IPS DF 4.7 (cell line): ENCODE results near the gene DNAH14.

Experiments
- DNase-seq: peaks from one replicate; pipeline ENCODE4 v3.0.0-alpha.2; 2013; ENCODE audit warnings: low spot score; ENCODE audit errors: extremely low read depth

The DNAH14 gene

DNA sequence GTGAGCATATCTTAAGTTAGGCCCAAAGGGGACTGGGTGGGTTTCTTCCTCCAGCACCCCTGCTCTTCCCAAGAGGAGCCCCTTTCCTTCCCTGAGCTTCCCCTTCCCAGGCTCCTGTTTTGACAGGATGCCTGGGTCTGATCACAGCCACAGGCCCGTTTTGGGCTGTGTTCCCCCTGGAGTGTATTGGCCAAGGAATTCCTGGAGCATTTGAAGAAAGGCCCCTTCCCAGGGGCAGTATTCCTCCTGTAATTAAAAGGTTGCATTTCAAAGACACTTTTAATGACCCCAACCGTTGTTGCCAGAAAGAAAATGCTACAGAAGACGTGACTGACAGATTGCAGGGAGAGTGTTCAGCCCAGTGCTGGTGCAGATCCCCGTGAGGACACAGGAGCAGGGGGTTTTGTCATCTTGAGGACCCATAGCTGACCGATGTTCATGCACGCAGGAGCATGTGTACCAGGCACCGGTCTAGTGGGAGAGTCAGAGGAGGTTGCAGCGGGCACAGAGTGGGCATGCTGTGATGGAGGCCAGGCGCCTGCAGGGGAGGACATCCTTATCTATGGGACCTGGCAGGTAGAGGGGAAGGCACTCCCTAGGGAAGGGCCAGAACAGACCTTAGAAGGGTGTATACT is 517.6 kb downstream of the DNAH14 start:
- no peak for DNase-seq

DNA sequence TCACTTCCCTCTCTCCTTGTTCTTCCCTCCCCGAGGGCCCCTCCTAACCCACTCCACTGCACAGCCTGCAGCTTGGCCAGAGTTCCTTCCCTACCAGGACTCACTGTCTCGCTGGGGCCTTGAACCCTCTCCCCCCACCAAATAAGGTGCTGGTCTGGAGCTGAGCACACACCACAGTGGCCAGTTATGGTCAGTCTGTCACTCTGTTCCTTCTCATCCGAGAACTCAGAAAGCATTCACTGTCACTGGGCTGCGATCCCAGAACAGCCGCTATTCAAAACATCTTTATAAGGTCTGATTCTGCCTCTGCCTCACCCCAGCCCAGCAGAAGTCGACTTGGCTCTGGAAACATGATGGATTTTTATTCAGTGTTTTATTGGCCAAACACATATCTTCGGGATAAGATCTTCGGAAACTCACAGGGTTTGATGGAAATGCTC is 518.2 kb downstream of the DNAH14 start:
- no peak for DNase-seq

DNA sequence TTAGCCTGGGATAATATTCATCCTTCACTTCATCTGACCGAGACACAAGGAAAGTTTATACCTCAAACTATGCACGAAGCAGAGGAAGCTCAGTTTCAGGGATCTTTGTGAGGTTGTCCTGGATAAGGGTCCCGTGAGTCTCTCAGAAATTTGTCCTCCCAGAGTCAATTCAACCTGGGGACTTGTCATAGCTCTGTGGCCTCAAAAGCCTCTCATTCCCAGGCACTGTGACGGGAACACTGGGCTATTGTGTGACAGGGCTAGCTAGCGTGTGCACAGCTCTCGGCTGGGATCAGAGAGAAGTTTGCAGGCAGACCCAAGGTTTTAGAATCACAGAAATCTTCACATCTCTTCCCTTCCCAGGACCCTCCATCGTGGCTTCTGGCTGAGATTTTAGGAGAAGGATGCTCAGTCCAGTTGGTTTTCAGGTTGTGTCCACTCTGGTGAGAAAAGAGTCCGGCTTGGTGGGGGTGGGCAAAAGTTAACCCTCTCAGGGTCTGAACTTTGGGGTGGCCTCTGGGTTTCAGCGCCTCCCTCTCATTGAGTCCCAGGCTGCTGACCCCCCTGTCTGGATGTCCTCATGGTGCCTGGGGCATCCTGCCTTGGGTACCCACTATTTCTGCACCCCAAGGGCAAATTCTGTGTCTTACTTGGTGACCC is 518.8 kb downstream of the DNAH14 start:
- no peak for DNase-seq
